A673 (cell line): ENCODE data around the gene PALLD. TPM values are rescaled to one million over a fixed set of nuclear protein-coding genes. Genes with fewer than 3 reads are reported as not detected.

Experiments
- BruUV-seq: library from RNA; stranded (reverse); fragments of 400-500 nt; replicated peaks from 2 replicates; lab custom pipeline; 2021; lab: Mats Ljungman, UMichigan
- CTCF ChIA-PET: fragments of 300-600 bp; sonication (Branson Sonifier 250); formaldehyde crosslinking; loops from one replicate; lab custom pipeline; 2022; ENCODE audit warnings: antibody characterized with exemption; lab: Charles Lee
- POLR2A ChIA-PET: fragments of 300-600 bp; sonication (Branson Sonifier 250); formaldehyde crosslinking; loops from one replicate; lab custom pipeline; 2022; ENCODE audit warnings: antibody characterized with exemption; ENCODE audit not compliant: low non-redundant PET; lab: Charles Lee
- DNase-seq: peaks from one replicate; pipeline ENCODE4 v3.0.0-alpha.2; 2015; ENCODE audit warnings: low spot score
- H3K27ac ChIP-seq: fragments of 200-600 bp; sonication (generic); 2 replicates; pipeline ENCODE4 v1.5.1; 2016; ENCODE audit warnings: mixed run types, low read depth, mild to moderate bottlenecking, mixed read lengths, antibody characterized with exemption, low read length; ENCODE audit not compliant: poor library complexity, severe bottlenecking
- H3K27me3 ChIP-seq: fragments of 200-600 bp; sonication (generic); replicated peaks from 2 replicates; pipeline ENCODE4 v1.6.1; 2017; ENCODE audit warnings: mixed run types, low read depth, mild to moderate bottlenecking, mixed read lengths, antibody characterized with exemption, low read length; ENCODE audit not compliant: insufficient read depth, poor library complexity
- H3K36me3 ChIP-seq: fragments of 200-600 bp; sonication (generic); 2 replicates; pipeline ENCODE4 v1.6.1; 2016; ENCODE audit warnings: mixed run types, mild to moderate bottlenecking, mixed read lengths, antibody characterized with exemption, low read length; ENCODE audit not compliant: insufficient read depth, poor library complexity, severe bottlenecking
- H3K4me1 ChIP-seq: fragments of 200-600 bp; sonication (generic); 2 replicates; pipeline ENCODE4 v1.6.1; 2017; ENCODE audit warnings: mixed run types, mild to moderate bottlenecking, mixed read lengths, antibody characterized with exemption, low read length; ENCODE audit not compliant: insufficient read depth, poor library complexity, severe bottlenecking
- H3K4me3 ChIP-seq: fragments of 200-600 bp; sonication (generic); 2 replicates; pipeline ENCODE4 v1.5.1; 2016; ENCODE audit warnings: low read depth, mixed run types, mild to moderate bottlenecking, mixed read lengths, low read length; ENCODE audit not compliant: poor library complexity, severe bottlenecking
- H3K9me3 ChIP-seq: fragments of 200-600 bp; sonication (generic); 2 replicates; pipeline ENCODE4 v1.6.1; 2016; ENCODE audit warnings: mixed run types, low read depth, mild to moderate bottlenecking, mixed read lengths, antibody characterized with exemption, low read length; ENCODE audit not compliant: poor library complexity, severe bottlenecking
- CTCF ChIP-seq: fragments of 300-800, 200-600 bp; sonication (generic); conservative IDR thresholded peaks from 2 replicates; pipeline ENCODE4 v1.5.1; 2017; ENCODE audit warnings: low read depth, mild to moderate bottlenecking, antibody characterized with exemption, low read length, moderate library complexity, mixed read lengths
- EZH2 ChIP-seq: fragments of 200-600 bp; sonication (generic); IDR thresholded peaks from 2 replicates; pipeline ENCODE4 v1.6.1; 2017; ENCODE audit warnings: borderline replicate concordance, low read depth, mild to moderate bottlenecking, mixed read lengths, antibody characterized with exemption, low read length; ENCODE audit not compliant: poor library complexity, severe bottlenecking
- intact Hi-C: fragments of 100-400 bp; cut with micrococcal nuclease; formaldehyde crosslinking; loops from one replicate; pipeline ENCODE4 v1.10.0; 2022; ENCODE audit not compliant: unreplicated experiment
- total RNA-seq: library from RNA; stranded (reverse); gene quantifications from 2 replicates; pipeline ENCODE4 v1.2.3, GENCODE V29; 2021

The PALLD gene
- total RNA-seq, 1 experiment from 2014 or later = 44.1 TPM

- Histone ChIP-seq H3K27me3 (no peaks in the 10 kb centered on the region), H3K27ac (no peak overlapping the region), H3K36me3 (no peaks in the 10 kb centered on the region), H3K9me3 (no peaks in the 10 kb centered on the region), H3K4me3 (no peak overlapping the region), H3K4me1 (peaks cover 27% of the 10 kb centered on the region)
- intact Hi-C loops = no loop called here
- no peak for DNase-seq
- TF ChIP-seq EZH2 = no peak
- no peak for TF ChIP-seq CTCF
- ChIA-PET CTCF (no interaction called here), POLR2A (no interaction called here)
- no TSS peak for BruUV-seq
These were observed 101.3 kb downstream of the PALLD start for GRCh38 chr4:168598191-168598590.

DNA sequence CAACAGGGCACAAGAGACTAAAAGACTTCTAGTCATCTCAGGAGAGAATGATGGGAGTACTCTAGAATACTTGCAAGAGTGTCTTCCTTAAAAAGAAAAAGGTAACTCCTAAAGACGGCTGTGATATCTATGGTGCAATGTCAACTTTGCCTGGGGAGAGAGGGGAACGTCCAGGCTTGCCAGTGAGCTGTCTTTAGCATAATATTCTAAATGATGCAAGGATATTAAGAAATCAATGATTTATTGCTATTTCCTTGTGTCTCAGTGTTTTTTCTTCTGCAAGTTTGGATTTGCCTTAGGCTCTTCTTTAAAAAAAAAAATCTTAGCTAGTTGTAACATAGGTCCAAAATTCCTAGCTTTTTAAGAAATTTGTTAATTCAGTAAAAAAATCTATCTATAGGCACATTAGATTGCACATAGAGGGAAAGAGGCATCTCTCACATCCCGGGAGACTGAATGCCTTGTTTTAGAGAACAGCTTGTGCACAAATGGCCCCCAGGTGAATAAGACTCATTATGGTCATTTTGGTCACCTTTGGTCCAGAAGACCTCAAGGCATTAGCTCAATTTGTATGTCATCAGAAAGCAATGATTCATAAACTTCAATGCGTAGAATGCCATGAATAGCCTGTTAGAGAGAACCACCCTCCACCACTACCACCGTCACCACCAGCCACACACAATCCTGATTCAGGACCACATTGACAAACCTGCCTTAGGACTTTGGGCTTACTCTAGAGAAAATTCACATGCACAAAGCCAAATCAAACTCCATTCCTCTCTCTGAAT lies 104.1 kb downstream of the PALLD start:
- Histone ChIP-seq H3K4me1 (peaks cover 44% of the 10 kb centered on the region), H3K4me3 (no peak overlapping the region), H3K36me3 (no peaks in the 10 kb centered on the region), H3K9me3 (no peaks in the 10 kb centered on the region), H3K27ac (no peak overlapping the region), H3K27me3 (no peaks in the 10 kb centered on the region)
- ChIA-PET CTCF (no interaction called here), POLR2A (no interaction called here)
- BruUV-seq = no TSS peak
- intact Hi-C loops = no loop called here
- no peak for DNase-seq
- TF ChIP-seq CTCF (no peak), EZH2 (no peak)

DNA sequence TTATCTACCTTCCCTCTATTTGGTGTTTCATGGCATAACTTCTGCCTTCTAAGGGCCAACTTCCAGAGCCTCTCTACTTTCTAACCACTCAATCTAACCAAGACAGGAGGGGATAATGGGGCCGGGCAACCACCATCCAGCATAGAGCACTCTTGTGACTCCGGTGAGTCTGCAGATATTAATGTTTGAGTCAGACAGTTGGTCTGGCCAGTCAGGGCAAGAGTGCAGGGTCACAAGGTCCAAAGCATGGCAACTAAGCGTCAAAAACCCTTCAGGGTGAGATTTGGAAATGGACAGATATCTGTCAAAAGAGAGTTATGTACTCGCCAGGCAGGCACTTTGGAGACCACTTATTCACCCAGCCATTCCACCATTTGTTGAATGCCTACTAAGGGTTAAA lies 105.0 kb downstream of the PALLD start:
- ChIA-PET POLR2A (no interaction called here), CTCF (no interaction called here)
- no peak for TF ChIP-seq CTCF
- no peak for TF ChIP-seq EZH2
- H3K27ac ChIP-seq = no peak overlapping the region
- no peaks in the 10 kb centered on the region for H3K27me3 ChIP-seq
- peaks cover 50% of the 10 kb centered on the region for H3K4me1 ChIP-seq
- H3K36me3 ChIP-seq = no peaks in the 10 kb centered on the region
- H3K9me3 ChIP-seq = no peaks in the 10 kb centered on the region
- BruUV-seq = no TSS peak
- no peak overlapping the region for H3K4me3 ChIP-seq
- no peak for DNase-seq
- intact Hi-C loops = no loop called here
